Astrocyte of the spinal cord (primary cell): ENCODE results near the gene ZFPM1.

ENCODE experiments used
- DNase-seq: peaks from one replicate; pipeline ENCODE4 v3.0.0; 2011; ENCODE audit warnings: low read depth, low spot score
- H3K4me3 ChIP-seq: 2 replicates; pipeline ENCODE4 v1.5.1; 2011; ENCODE audit warnings: low read depth, mild to moderate bottlenecking, low read length, moderate library complexity
- CTCF ChIP-seq: IDR thresholded peaks from 2 replicates; pipeline ENCODE4 v1.5.1; 2012; ENCODE audit warnings: low read depth, mild to moderate bottlenecking, low read length, inconsistent platforms
- in situ Hi-C: cut with HindIII; loops from 2 replicates; pipeline ENCODE4 v1.10.0; 2017; ENCODE audit warnings: low sequenced_read_pairs

The ZFPM1 gene

DNA sequence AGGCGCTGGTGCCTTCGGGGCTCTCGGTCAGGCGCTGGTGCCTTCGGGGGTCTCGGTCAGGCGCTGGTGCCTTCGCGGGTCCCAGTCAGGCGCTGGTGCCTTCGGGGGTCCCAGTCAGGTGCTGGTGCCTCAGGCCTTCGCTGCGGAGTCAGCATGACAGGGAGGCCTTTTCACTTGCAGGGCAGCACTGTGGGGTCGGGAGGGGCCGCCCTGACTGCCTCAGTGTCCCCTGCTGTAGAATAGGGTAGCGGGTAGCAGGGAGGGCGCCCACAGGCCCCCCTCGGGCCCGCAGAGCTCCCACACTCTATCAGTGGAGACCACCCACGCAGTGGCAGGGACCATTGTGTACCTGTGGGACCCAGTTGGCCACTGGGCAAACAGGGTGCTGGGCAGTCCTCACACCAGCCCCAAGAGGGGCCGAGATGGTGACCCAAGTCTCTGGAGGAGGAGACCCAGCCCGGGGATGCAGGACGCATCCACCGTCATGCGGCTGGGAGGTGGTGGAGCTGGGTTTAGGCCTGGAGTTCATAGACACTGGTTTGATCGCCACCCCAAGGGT, 38.0 kb downstream of the ZFPM1 start:
- in situ Hi-C loops, result no loop called here
- TF ChIP-seq CTCF, result no peak

GRCh38 chr16:88491560-88492310, 38.7 kb downstream of the ZFPM1 start:
- in situ Hi-C loops, result no loop called here
- no peak overlapping the region for H3K4me3 ChIP-seq
- DNase-seq, result no peak
- no peak for TF ChIP-seq CTCF

More for the DNA sequence above, 38.0 kb downstream of the ZFPM1 start:
- DNase-seq, result no peak
- H3K4me3 ChIP-seq, result no peak overlapping the region

- DNase-seq, result no peak
- H3K4me3 ChIP-seq, result no peak overlapping the region
- in situ Hi-C loops, result no loop called here
- no peak for TF ChIP-seq CTCF
Measured at GRCh38 chr16:88493879-88494278, 40.8 kb downstream of the ZFPM1 start.

DNA sequence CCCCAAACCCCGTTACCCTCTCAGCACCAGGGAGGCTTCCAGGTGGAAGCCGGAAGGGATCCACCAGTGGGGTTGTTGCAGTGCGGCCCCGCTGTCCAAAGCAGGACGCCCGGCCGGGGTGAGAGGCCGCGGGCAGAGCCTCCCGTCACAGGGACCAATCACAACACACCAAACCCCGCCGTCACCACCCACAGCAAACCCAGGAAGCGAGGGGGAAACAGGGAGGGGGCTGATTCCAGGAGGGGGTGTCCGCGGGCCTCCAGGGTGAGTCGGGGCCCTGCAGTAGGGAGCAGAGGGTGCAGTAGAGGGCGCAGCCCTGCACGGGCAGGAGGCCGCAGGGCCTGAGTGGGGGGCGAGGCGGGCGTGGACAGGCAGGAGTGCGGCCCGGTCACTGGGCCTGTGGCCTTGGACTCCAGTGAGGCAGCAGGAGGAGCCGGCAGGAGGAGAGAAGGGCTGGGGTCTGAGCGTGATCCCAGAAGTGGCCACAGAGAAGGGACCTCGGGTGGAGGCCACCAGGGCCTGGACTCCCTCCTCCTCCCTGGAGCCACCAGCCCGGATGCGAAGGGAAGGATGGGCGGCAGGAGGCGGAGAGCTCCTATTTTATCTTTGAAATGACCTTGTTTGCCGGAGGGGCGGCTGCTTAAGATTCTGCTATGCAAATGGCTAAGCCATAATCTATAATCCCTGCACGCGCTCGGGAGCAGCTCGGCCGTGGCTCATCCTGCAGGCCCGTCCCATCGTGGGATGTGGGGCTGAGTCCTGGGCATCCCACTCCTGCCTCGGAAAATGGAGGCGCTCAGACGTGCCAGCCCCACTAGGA, 41.5 kb downstream of the ZFPM1 start:
- in situ Hi-C loops, result no loop called here
- no peak overlapping the region for H3K4me3 ChIP-seq

DNA sequence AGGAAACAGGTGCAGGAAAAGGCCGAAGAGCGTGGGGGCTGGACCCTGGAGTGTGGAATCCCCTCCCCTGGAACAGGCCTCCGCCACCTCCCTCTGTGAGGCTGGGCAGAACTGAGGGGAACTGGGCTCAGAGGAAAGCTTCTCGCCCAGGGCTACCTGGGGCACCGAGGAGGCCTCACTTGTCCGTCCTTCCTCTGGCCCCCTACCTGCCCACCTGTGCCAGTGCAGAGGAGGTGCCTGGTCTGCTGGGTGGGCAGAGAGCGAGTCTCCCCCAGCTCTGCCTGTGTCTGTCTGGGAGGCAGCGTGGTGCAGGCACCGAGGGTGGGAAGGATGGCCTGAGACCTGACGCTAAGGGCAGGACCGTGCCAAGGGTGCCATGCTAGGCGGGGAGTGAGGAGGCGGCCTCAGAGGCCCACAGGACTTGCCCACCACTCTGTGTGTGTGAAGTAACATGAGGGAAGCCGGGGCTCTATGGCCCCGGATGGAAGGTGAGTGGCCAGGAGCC, 42.2 kb downstream of the ZFPM1 start:
- in situ Hi-C loops, result no loop called here

More for the DNA sequence above, 41.5 kb downstream of the ZFPM1 start:
- DNase-seq, result no peak
- no peak for TF ChIP-seq CTCF

More for the DNA sequence above, 42.2 kb downstream of the ZFPM1 start:
- H3K4me3 ChIP-seq, result no peak overlapping the region
- DNase-seq, result no peak
- TF ChIP-seq CTCF, result no peak
